K562 (cell line): ENCODE results near the gene AFF3. TPM values are rescaled to one million over a fixed set of nuclear protein-coding genes. Genes with fewer than 3 reads are reported as not detected.

Experiments used
- ATAC-seq: fragments of 200-7000 bp; cut with Tn5 transposase; 3 replicates; pipeline ENCODE4 v1.9.1; 2020; ENCODE audit warnings: moderate library complexity
- BruUV-seq: library from RNA; stranded (reverse); fragments of 400-500 nt; replicated peaks from 2 replicates; lab custom pipeline; 2021; lab: Mats Ljungman, UMichigan
- CTCF ChIA-PET: fragments of 300-600 bp; formaldehyde crosslinking; extraction: SDS; loops from one replicate; lab custom pipeline; 2021; ENCODE audit warnings: low intra/inter-chr PET ratio; lab: Yijun Ruan, JAX
- POLR2A ChIA-PET: fragments of 300-600, 350-650 bp; sonication (Branson Sonifier 250); formaldehyde crosslinking; extraction: SDS; loops from one replicate; lab custom pipeline; 2021; ENCODE audit warnings: antibody characterized with exemption, inconsistent platforms; lab: Yijun Ruan, JAX
- DNase-seq, 4 experiments: peaks; one replicate each; pipeline versions ENCODE4 v3.0.0 to v3.0.0-alpha.2; 2011 to 2018; ENCODE audit warnings: low spot score in 3 of 4, mixed read lengths in 3 of 4; ENCODE audit errors: extremely low read depth in 1 of 4
- FAIRE-seq: peaks from 2 replicates; lab custom pipeline; 2011; peaks lifted over from hg19 to GRCh38; lab: Jason Lieb, UNC
- H2AFZ ChIP-seq: 2 replicates; pipeline ENCODE4 v1.6.0; 2011; ENCODE audit warnings: low read depth, low read length, control low read depth, inconsistent platforms
- H3K27ac ChIP-seq: fragments of 200-600 bp; 3 replicates; pipeline ENCODE4 v1.8.0; 2011; ENCODE audit warnings: low read depth, mild to moderate bottlenecking, control low read depth, inconsistent platforms, low read length, moderate library complexity, mixed read lengths; ENCODE audit errors: extremely low read depth
- H3K27me3 ChIP-seq, 2 experiments: fragments of 300-600 bp in 1 of 2; 2 replicates in 1 of 2; 3 replicates in 1 of 2; pipeline versions ENCODE4 v1.6.0 to v1.8.0; 2011; ENCODE audit warnings: inconsistent platforms in 2 of 2, low read length in 2 of 2, mild to moderate bottlenecking in 1 of 2, mixed read lengths in 1 of 2, moderate library complexity in 1 of 2; ENCODE audit not compliant: control insufficient read depth in 2 of 2, insufficient read depth in 2 of 2
- H3K36me3 ChIP-seq: fragments of 300-600 bp; 3 replicates; pipeline ENCODE4 v1.8.0; 2011; ENCODE audit warnings: mild to moderate bottlenecking, low read length, inconsistent platforms; ENCODE audit not compliant: control insufficient read depth, insufficient read depth
- H3K4me1 ChIP-seq, 2 experiments: fragments of 200-600 bp in 1 of 2; replicated peaks in 1 of 2; 2 replicates in 1 of 2; 3 replicates in 1 of 2; pipeline versions ENCODE4 v1.5.1 to v1.8.0; 2011; ENCODE audit warnings: inconsistent platforms in 2 of 2, low read length in 2 of 2, mild to moderate bottlenecking in 1 of 2, mixed read lengths in 1 of 2, moderate library complexity in 1 of 2; ENCODE audit not compliant: control insufficient read depth in 2 of 2, insufficient read depth in 2 of 2
- H3K4me2 ChIP-seq: 2 replicates; pipeline ENCODE4 v1.6.1; 2011; ENCODE audit warnings: low read length, control low read depth, inconsistent platforms, mixed read lengths; ENCODE audit not compliant: insufficient read depth
- H3K4me3 ChIP-seq: fragments of 200-600 bp; sonication (generic), shearing (Covaris generic); 2 replicates; pipeline ENCODE4 v1.5.1; 2016; ENCODE audit warnings: control low read depth, inconsistent platforms
- H3K79me2 ChIP-seq: fragments of 200-600 bp; 3 replicates; pipeline ENCODE4 v1.8.0; 2011; ENCODE audit warnings: low read length, inconsistent platforms; ENCODE audit not compliant: control insufficient read depth, insufficient read depth
- H3K9ac ChIP-seq, 2 experiments: 2 replicates each; pipeline versions ENCODE4 v1.6.0 to v1.6.1; 2011; ENCODE audit warnings: low read depth in 2 of 2, low read length in 2 of 2, control low read depth in 1 of 2, inconsistent platforms in 1 of 2, mild to moderate bottlenecking in 1 of 2, mixed read lengths in 1 of 2; ENCODE audit not compliant: insufficient read depth in 1 of 2
- H3K9me1 ChIP-seq: one replicate; pipeline ENCODE4 v1.6.0; 2011; ENCODE audit warnings: inconsistent platforms, mild to moderate bottlenecking, low read length, moderate library complexity; ENCODE audit not compliant: control insufficient read depth, insufficient read depth
- H3K9me3 ChIP-seq: replicated peaks from 2 replicates; pipeline ENCODE4 v1.5.1; 2011; ENCODE audit warnings: low read depth, low read length, inconsistent platforms; ENCODE audit not compliant: control insufficient read depth, insufficient read depth
- H4K20me1 ChIP-seq: replicated peaks from 2 replicates; pipeline ENCODE4 v1.6.1; 2011; ENCODE audit warnings: low read length, inconsistent platforms, mixed read lengths; ENCODE audit not compliant: control insufficient read depth, insufficient read depth
- CBFA2T3 ChIP-seq: fragments of 450-650 bp; IDR thresholded peaks from 2 replicates; pipeline ENCODE4 v1.6.1; 2017
- CHD1 ChIP-seq: fragments of 200-600 bp; sonication (generic); IDR thresholded peaks from one replicate; pipeline ENCODE4 v1.6.1; 2012; ENCODE audit warnings: mild to moderate bottlenecking, moderate library complexity, low read length, inconsistent platforms
- MED1 ChIP-seq: sonication (generic); formaldehyde crosslinking; IDR thresholded peaks from 2 replicates; pipeline ENCODE4 v1.8.1; 2023; ENCODE audit warnings: missing genetic modification reagents, borderline replicate concordance
- MTA2 ChIP-seq: fragments of 450-650 bp; IDR thresholded peaks from 2 replicates; pipeline ENCODE4 v1.6.1; 2016; ENCODE audit warnings: low read depth
- SAFB ChIP-seq: fragments of 200-400 bp; formaldehyde crosslinking; IDR thresholded peaks from 2 replicates; pipeline ENCODE4 v1.6.1; 2017; ENCODE audit warnings: low read depth, low read length, borderline replicate concordance
- ZFP30 ChIP-seq: fragments of 250-450 bp; sonication (Bioruptor Pico); IDR thresholded peaks from 2 replicates; pipeline ENCODE4 v1.8.0; 2022; ENCODE audit warnings: moderate library complexity, mild to moderate bottlenecking, inconsistent platforms, borderline replicate concordance
- ZNF143 ChIP-seq: sonication (generic); formaldehyde crosslinking; IDR thresholded peaks from 2 replicates; pipeline ENCODE4 v1.9.0; 2022; ENCODE audit warnings: mild to moderate bottlenecking, missing genetic modification reagents
- WGBS: fragments of 100-300 bp; shearing (Covaris generic); methylation state at CpG from one replicate; pipeline ENCODE4 v1.1.6; 2016; ENCODE audit warnings: low coverage, mixed read lengths; ENCODE audit not compliant: insufficient coverage; ENCODE audit errors: missing lambda C conversion rate; 5-methylcytosine and 5-hydroxymethylcytosine counted together
- in situ Hi-C: fragments of 300-500 bp; cut with MboI; formaldehyde crosslinking; loops from 4 replicates; pipeline ENCODE4 v1.15.0; 2018; ENCODE audit warnings: inconsistent platforms, mixed read lengths
- intact Hi-C: fragments of 100-400 bp; cut with micrococcal nuclease; formaldehyde crosslinking; loops from 2 replicates; pipeline ENCODE4 v1.14.2; 2022
- polyA plus RNA-seq, 8 experiments: library from polyadenylated mRNA; depleted of rRNA in 4 of 8; stranded (reverse) in 5 of 8; unstranded in 3 of 8; fragments of >200 nt; fragmentation: Nextera tagmentation in 2 of 8; fragmentation: Illumina TruSeq in 1 of 8; extraction: Ambion mirVana in 2 of 8; extraction: Trizol in 1 of 8; gene quantifications; 2 replicates each; pipeline versions ENCODE4 v1.2.1 to v1.2.3, GENCODE V29; 2011 to 2014; ENCODE audit warnings: inconsistent platforms in 1 of 8, missing spikeins in 1 of 8
- total RNA-seq, 7 experiments: library from RNA; depleted of rRNA in 6 of 7; stranded (reverse); fragments of >200 nt in 6 of 7; fragmentation: Illumina TruSeq in 2 of 7; extraction: Trizol in 2 of 7; gene quantifications; 2 replicates each; pipeline versions ENCODE4 v1.2.1 to v1.2.3, GENCODE V29; 2011 to 2021; ENCODE audit warnings: low replicate concordance in 1 of 7
- TF ChIP-seq, protein P1 (sequence below): fragments of 450-650 bp; conservative IDR thresholded peaks from 2 replicates; pipeline ENCODE4 v1.6.1; 2016; ENCODE audit warnings: missing genetic modification characterization, low read depth, mild to moderate bottlenecking, control low read depth, missing compliant biosample characterization
- TF ChIP-seq, protein P2 (sequence below): fragments of 450-650 bp; IDR thresholded peaks from 2 replicates; pipeline ENCODE4 v1.6.1; 2017; ENCODE audit warnings: antibody characterized with exemption, mild to moderate bottlenecking

Gene AFF3
- total and polyA plus RNA-seq, 9 of the 15 experiments (the other 6 are each of a cell fraction or from before 2014, with no cell fraction given): 0.02 to 0.11 TPM; not detected in 7

DNA sequence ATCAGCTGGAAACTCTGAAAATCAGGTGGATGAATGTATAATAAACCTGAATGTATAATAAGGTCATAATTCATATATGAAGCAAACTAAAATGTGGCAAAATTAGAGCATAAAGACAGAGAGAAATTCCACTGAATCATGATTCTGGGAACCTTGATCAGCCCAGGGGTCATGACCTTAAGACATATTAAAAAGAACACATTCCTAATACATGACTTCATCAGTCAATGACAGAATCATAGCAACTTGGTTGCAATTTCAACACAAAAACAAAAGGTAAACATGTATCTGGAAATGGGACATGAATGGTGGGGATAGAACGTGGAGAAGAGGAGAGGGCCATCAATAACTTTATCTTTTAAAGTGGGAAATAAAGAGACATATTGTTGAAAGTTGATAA lies 17.6 kb downstream of the AFF3 start:
- H2AFZ ChIP-seq: no peak overlapping the region
- no peaks in the 10 kb centered on the region for H3K79me2 ChIP-seq
- no peaks in the 10 kb centered on the region for H3K9me1 ChIP-seq
- H3K4me1 ChIP-seq: no peaks in the 10 kb centered on the region
- in situ Hi-C loops: no loop called here
- TF ChIP-seq CHD1 (no peak), ZFP30 (no peak)
- TF ChIP-seq, protein P1, sequence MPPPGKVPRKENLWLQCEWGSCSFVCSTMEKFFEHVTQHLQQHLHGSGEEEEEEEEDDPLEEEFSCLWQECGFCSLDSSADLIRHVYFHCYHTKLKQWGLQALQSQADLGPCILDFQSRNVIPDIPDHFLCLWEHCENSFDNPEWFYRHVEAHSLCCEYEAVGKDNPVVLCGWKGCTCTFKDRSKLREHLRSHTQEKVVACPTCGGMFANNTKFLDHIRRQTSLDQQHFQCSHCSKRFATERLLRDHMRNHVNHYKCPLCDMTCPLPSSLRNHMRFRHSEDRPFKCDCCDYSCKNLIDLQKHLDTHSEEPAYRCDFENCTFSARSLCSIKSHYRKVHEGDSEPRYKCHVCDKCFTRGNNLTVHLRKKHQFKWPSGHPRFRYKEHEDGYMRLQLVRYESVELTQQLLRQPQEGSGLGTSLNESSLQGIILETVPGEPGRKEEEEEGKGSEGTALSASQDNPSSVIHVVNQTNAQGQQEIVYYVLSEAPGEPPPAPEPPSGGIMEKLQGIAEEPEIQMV (tag): no peak
- ChIA-PET CTCF (no interaction called here), POLR2A (no interaction called here)
- peaks cover 4 to 16% of the 10 kb centered on the region in 2 experiments; a peak in 3 of 5 replicates for H3K27me3 ChIP-seq
- no peak overlapping the region for H3K4me3 ChIP-seq
- no peak overlapping the region for H3K27ac ChIP-seq
- DNase-seq (no peak), FAIRE-seq (no peak), ATAC-seq (no peak)
- no peaks in the 10 kb centered on the region for H4K20me1 ChIP-seq
- 0% methylated on average over 1 of the region's 1 CpG for WGBS
- intact Hi-C loops: no loop called here
- no peaks in the 10 kb centered on the region for H3K36me3 ChIP-seq
- no peaks in the 10 kb centered on the region for H3K9me3 ChIP-seq
- no TSS peak for BruUV-seq
- H3K9ac ChIP-seq: no peak overlapping the region
- H3K4me2 ChIP-seq: no peak overlapping the region

DNA sequence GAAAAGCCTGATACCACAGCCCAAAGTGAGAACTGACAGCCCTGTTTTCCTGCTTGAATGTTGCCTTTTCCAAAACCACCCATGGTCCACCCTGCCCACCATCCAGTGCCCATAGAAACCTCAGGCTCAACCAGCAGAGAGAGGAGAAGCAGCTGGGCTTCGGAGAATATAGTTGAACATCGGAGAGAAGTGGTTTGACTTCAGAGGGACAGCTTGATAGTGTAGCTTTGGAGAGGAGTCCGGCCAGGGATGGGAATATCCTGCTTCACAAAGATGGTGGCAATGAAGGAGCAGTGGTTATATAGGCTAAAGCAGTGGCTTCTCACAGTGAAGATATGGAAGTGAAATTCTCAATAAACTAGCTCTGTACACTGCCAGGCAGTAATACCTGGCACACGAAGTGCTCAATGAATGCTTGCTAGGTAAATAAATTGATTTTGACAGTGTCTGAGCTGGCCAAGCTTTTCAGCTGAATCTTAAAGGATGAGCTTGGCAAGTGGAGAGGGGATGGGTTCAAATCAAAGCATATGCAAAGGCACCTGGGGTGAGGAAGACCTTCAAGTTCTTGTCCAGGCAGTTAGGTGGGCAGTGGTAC lies 21.2 kb downstream of the AFF3 start:
- Histone ChIP-seq H3K4me3 (no peak overlapping the region), H3K27me3 (peaks cover 4 to 15% of the 10 kb centered on the region in 2 experiments; a peak in 3 of 5 replicates), H3K9me1 (no peaks in the 10 kb centered on the region), H2AFZ (no peak overlapping the region), H3K4me2 (no peak overlapping the region), H3K4me1 (no peaks in the 10 kb centered on the region), H3K9me3 (no peaks in the 10 kb centered on the region), H3K36me3 (no peaks in the 10 kb centered on the region), H3K9ac (no peak overlapping the region), H3K79me2 (no peaks in the 10 kb centered on the region), H4K20me1 (no peaks in the 10 kb centered on the region), H3K27ac (no peak overlapping the region)
- FAIRE-seq: no peak
- 0% methylated on average over 4 of the region's 4 CpGs for WGBS
- CTCF ChIA-PET: no interaction called here
- no peak for DNase-seq
- no TSS peak for BruUV-seq
- in situ Hi-C loops: no loop called here
- POLR2A ChIA-PET: no interaction called here
- no peak for ATAC-seq
- intact Hi-C loops: no loop called here
- TF ChIP-seq CBFA2T3 (no peak), SAFB (no peak), MED1 (no peak), ZNF143 (CRISPR knock-in tag) (no peak), MTA2 (no peak)
- TF ChIP-seq, protein P2, sequence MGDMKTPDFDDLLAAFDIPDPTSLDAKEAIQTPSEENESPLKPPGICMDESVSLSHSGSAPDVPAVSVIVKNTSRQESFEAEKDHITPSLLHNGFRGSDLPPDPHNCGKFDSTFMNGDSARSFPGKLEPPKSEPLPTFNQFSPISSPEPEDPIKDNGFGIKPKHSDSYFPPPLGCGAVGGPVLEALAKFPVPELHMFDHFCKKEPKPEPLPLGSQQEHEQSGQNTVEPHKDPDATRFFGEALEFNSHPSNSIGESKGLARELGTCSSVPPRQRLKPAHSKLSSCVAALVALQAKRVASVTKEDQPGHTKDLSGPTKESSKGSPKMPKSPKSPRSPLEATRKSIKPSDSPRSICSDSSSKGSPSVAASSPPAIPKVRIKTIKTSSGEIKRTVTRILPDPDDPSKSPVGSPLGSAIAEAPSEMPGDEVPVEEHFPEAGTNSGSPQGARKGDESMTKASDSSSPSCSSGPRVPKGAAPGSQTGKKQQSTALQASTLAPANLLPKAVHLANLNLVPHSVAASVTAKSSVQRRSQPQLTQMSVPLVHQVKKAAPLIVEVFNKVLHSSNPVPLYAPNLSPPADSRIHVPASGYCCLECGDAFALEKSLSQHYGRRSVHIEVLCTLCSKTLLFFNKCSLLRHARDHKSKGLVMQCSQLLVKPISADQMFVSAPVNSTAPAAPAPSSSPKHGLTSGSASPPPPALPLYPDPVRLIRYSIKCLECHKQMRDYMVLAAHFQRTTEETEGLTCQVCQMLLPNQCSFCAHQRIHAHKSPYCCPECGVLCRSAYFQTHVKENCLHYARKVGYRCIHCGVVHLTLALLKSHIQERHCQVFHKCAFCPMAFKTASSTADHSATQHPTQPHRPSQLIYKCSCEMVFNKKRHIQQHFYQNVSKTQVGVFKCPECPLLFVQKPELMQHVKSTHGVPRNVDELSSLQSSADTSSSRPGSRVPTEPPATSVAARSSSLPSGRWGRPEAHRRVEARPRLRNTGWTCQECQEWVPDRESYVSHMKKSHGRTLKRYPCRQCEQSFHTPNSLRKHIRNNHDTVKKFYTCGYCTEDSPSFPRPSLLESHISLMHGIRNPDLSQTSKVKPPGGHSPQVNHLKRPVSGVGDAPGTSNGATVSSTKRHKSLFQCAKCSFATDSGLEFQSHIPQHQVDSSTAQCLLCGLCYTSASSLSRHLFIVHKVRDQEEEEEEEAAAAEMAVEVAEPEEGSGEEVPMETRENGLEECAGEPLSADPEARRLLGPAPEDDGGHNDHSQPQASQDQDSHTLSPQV: no peak
